Transverse colon (tissue), 4 donors: Measurements from ENCODE around the gene ASB1. TPM values are rescaled to one million over a fixed set of nuclear protein-coding genes. Genes with fewer than 3 reads are reported as not detected.

Experiments
- DNase-seq: peaks from one replicate; pipeline ENCODE4 v3.0.0-alpha.2; 2019
- H3K27ac ChIP-seq, 4 donors: fragments of 200-600 bp; sonication (generic); 2 replicates each; pipeline ENCODE4 v1.5.1; 2016 to 2018; ENCODE audit warnings: inconsistent platforms in 4 of 4
- H3K27me3 ChIP-seq: fragments of 200-600 bp; sonication (generic); 2 replicates; pipeline ENCODE4 v1.5.1; 2017; ENCODE audit warnings: inconsistent platforms
- H3K36me3 ChIP-seq, 4 donors: fragments of 200-600 bp; sonication (generic); 2 replicates each; pipeline ENCODE4 v1.5.1; 2017 to 2019; ENCODE audit warnings: inconsistent platforms in 4 of 4
- H3K4me1 ChIP-seq, 4 donors: fragments of 200-600 bp; sonication (generic); 2 replicates each; pipeline ENCODE4 v1.5.1; 2017 to 2020; ENCODE audit warnings: inconsistent platforms in 4 of 4
- H3K4me3 ChIP-seq, 4 donors: fragments of 200-600 bp; sonication (generic); 1 replicate in 1 of 4; 2 replicates in 3 of 4; pipeline versions ENCODE4 v1.5.1 to v1.6.1; 2017 to 2019; ENCODE audit warnings: inconsistent platforms in 4 of 4
- H3K9me3 ChIP-seq, 2 donors: fragments of 200-600 bp; sonication (generic); 2 replicates each; pipeline ENCODE4 v1.5.1; 2017 to 2019; ENCODE audit warnings: inconsistent platforms in 2 of 2
- EP300 ChIP-seq: sonication (generic); formaldehyde crosslinking; IDR thresholded peaks from one replicate; pipeline ENCODE4 v1.6.1; 2017; ENCODE audit warnings: antibody characterized with exemption, low read depth
- POLR2A ChIP-seq: fragments of 450-650 bp; IDR thresholded peaks from one replicate; pipeline ENCODE4 v1.6.1; 2016; ENCODE audit warnings: antibody characterized with exemption, mild to moderate bottlenecking, moderate library complexity
- POLR2AphosphoS5 ChIP-seq, 3 donors: sonication (generic); formaldehyde crosslinking; IDR thresholded peaks; one replicate each; pipeline ENCODE4 v1.6.1; 2016; ENCODE audit warnings: antibody characterized with exemption in 3 of 3
- whole genome bisulfite sequencing, 2 donors: methylation state at CpG; one replicate each; pipeline ENCODE4 v1.1.5; 2018; ENCODE audit warnings: low coverage in 1 of 2; 5-methylcytosine and 5-hydroxymethylcytosine counted together
- in situ Hi-C, 4 donors: fragments of 200-750 bp; cut with MboI; loops; one replicate each; pipeline versions ENCODE4 v1.15.0 to v1.15.1; 2017; ENCODE audit warnings: low sequenced_read_pairs in 3 of 4, low pct_ligation_motif_present in 1 of 4, low pct_unique_long_range_greater_than_20kb in 1 of 4
- intact Hi-C: fragments of 100-400 bp; cut with DNase I; formaldehyde crosslinking; loops from one replicate; pipeline ENCODE4 v1.15.1; 2023; ENCODE audit warnings: low total_unique reads
- total RNA-seq, 4 donors: library from RNA; depleted of rRNA; stranded (reverse); fragments of >200 nt; gene quantifications; one replicate each; pipeline ENCODE4 v1.1.0, GENCODE V29; 2016
- TF ChIP-seq, protein P1 (sequence below), 5 experiments: fragments of 200-600 bp in 3 of 5; fragments of 450-650 bp in 2 of 5; sonication (generic) in 3 of 5; IDR thresholded peaks; 1 replicate in 2 of 5; 2 replicates in 3 of 5; pipeline ENCODE4 v1.5.1; 2016 to 2017; ENCODE audit warnings: antibody characterized with exemption in 5 of 5, inconsistent platforms in 3 of 5, mild to moderate bottlenecking in 2 of 5, moderate library complexity in 1 of 5

ASB1 gene
- total RNA-seq, 4 donors from 2014 or later = 9.4 to 48.3 (median 17.2) TPM

- H3K36me3 ChIP-seq = peaks cover 0 to 38% (median 19%) of the 10 kb centered on the region in 4 donors
- 94 to 100% methylated on average over 1 to 20 of the region's 20 CpGs for WGBS, 2 donors
- in situ Hi-C loops = no loop called here
Measured at GRCh38 chr2:238435752-238436096, 9.0 kb downstream of the ASB1 start.

DNA sequence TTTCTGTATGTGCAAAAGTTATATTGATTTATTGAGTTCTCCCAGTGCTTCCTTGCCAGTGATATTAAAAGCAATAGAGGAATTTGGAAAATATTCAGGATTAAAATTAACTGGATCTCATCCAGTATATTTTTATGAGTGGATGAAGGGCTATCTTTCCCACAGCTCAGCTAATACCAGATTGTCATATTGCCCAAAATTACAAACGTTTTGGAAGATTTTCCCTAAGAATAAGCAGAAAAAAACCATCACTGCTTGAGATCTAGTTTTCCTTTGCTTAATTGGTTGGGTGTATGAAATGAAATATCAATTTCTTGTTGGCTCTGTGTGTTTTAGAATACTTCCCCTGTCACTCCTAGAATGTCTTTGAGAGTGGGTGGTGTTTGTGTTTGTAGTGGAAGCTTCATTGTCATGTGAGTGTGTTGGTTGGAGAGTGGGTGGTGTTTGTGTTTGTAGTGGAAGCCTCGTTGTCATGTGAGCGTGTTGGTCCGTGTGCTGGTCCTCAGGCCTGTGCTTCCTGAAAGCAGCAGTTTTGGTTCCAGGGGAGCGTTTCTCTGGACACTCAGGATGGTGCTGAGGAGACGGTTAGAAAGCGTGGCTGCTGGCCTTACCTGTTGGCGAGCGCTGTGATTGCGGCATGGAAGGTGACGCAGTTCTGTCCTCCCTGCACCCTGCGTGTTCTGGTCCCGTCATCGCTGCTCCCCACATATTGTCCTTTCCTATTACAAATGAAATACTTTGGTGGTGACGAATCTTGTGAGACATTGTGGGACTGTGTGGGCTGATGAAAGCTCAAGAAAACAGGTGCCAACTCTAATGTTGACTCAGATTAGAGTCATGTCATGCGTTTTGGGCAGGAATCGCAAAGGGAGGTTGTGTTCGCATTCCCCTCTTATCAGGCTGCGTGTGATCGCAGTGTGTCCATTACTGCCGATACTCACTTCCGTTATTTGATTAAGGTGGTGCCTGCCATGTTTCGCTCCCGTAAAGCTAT is 12.4 kb downstream of the ASB1 start:
- Histone ChIP-seq H3K4me3 (no peak overlapping the region), H3K27ac (no peak overlapping the region), H3K9me3 (no peaks in the 10 kb centered on the region), H3K27me3 (no peaks in the 10 kb centered on the region), H3K36me3 (peaks cover 0 to 25% (median 16%) of the 10 kb centered on the region in 4 donors), H3K4me1 (peaks cover 0 to 8% (median 1%) of the 10 kb centered on the region in 4 donors)
- TF ChIP-seq POLR2A = no peak
- TF ChIP-seq, protein P1, sequence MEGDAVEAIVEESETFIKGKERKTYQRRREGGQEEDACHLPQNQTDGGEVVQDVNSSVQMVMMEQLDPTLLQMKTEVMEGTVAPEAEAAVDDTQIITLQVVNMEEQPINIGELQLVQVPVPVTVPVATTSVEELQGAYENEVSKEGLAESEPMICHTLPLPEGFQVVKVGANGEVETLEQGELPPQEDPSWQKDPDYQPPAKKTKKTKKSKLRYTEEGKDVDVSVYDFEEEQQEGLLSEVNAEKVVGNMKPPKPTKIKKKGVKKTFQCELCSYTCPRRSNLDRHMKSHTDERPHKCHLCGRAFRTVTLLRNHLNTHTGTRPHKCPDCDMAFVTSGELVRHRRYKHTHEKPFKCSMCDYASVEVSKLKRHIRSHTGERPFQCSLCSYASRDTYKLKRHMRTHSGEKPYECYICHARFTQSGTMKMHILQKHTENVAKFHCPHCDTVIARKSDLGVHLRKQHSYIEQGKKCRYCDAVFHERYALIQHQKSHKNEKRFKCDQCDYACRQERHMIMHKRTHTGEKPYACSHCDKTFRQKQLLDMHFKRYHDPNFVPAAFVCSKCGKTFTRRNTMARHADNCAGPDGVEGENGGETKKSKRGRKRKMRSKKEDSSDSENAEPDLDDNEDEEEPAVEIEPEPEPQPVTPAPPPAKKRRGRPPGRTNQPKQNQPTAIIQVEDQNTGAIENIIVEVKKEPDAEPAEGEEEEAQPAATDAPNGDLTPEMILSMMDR (IDR thresholded peaks at IDR 0.05) = no peak
- no peak for TF ChIP-seq EP300
- TF ChIP-seq POLR2AphosphoS5 (IDR thresholded peaks at IDR 0.05) = no peak
- in situ Hi-C loops (no loop called here), intact Hi-C loops (no loop called here)
- 85 to 92% methylated on average over 10 to 24 of the region's 24 CpGs for WGBS, 2 donors
- no peak for DNase-seq

More at GRCh38 chr2:238435752-238436096, 9.0 kb downstream of the ASB1 start:
- intact Hi-C loops = no loop called here
- TF ChIP-seq, protein P1 (IDR thresholded peaks at IDR 0.05) = no peak
- TF ChIP-seq POLR2A = no peak
- TF ChIP-seq EP300 = no peak
- no peak for TF ChIP-seq POLR2AphosphoS5 (IDR thresholded peaks at IDR 0.05)
- peaks cover 0 to 8% (median 2%) of the 10 kb centered on the region in 4 donors for H3K4me1 ChIP-seq
- H3K27me3 ChIP-seq = no peaks in the 10 kb centered on the region
- H3K27ac ChIP-seq = no peak overlapping the region
- DNase-seq = no peak
- H3K4me3 ChIP-seq = no peak overlapping the region
- no peaks in the 10 kb centered on the region for H3K9me3 ChIP-seq

- peaks cover 0 to 28% (median 15%) of the 10 kb centered on the region in 4 donors for H3K36me3 ChIP-seq
- WGBS, 2 donors = 78 to 81% methylated on average over 2 of the region's 2 CpGs
- no peak overlapping the region for H3K4me3 ChIP-seq
- no peak for DNase-seq
- no peaks in the 10 kb centered on the region for H3K9me3 ChIP-seq
- H3K27ac ChIP-seq = no peak overlapping the region
- H3K27me3 ChIP-seq = no peaks in the 10 kb centered on the region
- in situ Hi-C loops (no loop called here), intact Hi-C loops (no loop called here)
- TF ChIP-seq POLR2AphosphoS5 (IDR thresholded peaks at IDR 0.05) (no peak), EP300 (no peak), POLR2A (no peak)
- TF ChIP-seq, protein P1 (IDR thresholded peaks at IDR 0.05) = no peak
- H3K4me1 ChIP-seq = peaks cover 0 to 8% (median 1%) of the 10 kb centered on the region in 4 donors
Measured at GRCh38 chr2:238439917-238440316, 13.2 kb downstream of the ASB1 start.

- peaks cover 0 to 28% (median 16%) of the 10 kb centered on the region in 4 donors for H3K36me3 ChIP-seq
- in situ Hi-C loops (no loop called here), intact Hi-C loops (no loop called here)
- no peak overlapping the region for H3K4me3 ChIP-seq
- no peaks in the 10 kb centered on the region for H3K9me3 ChIP-seq
- no peak overlapping the region for H3K27ac ChIP-seq
- H3K27me3 ChIP-seq = no peaks in the 10 kb centered on the region
- WGBS, 2 donors = 80 to 82% methylated on average over 3 to 4 of the region's 4 CpGs
- DNase-seq = no peak
- TF ChIP-seq POLR2AphosphoS5 (IDR thresholded peaks at IDR 0.05) (no peak), EP300 (no peak), POLR2A (no peak)
- TF ChIP-seq, protein P1 (IDR thresholded peaks at IDR 0.05) = no peak
- peaks cover 0 to 8% (median 1%) of the 10 kb centered on the region in 4 donors for H3K4me1 ChIP-seq
Measured at GRCh38 chr2:238440331-238440730, 13.6 kb downstream of the ASB1 start.
